HG02970 (cell line): ENCODE measurements around the gene NPR3.

ENCODE experiments used
- ATAC-seq: cut with Tn5 transposase; IDR thresholded peaks from one replicate; pipeline ENCODE4 v1.9.1; 2021; ENCODE audit warnings: mild to moderate bottlenecking, moderate library complexity, moderate number of reproducible peaks; ENCODE audit not compliant: unreplicated experiment, low FRiP score

The NPR3 gene, protein sequence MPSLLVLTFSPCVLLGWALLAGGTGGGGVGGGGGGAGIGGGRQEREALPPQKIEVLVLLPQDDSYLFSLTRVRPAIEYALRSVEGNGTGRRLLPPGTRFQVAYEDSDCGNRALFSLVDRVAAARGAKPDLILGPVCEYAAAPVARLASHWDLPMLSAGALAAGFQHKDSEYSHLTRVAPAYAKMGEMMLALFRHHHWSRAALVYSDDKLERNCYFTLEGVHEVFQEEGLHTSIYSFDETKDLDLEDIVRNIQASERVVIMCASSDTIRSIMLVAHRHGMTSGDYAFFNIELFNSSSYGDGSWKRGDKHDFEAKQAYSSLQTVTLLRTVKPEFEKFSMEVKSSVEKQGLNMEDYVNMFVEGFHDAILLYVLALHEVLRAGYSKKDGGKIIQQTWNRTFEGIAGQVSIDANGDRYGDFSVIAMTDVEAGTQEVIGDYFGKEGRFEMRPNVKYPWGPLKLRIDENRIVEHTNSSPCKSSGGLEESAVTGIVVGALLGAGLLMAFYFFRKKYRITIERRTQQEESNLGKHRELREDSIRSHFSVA

DNA sequence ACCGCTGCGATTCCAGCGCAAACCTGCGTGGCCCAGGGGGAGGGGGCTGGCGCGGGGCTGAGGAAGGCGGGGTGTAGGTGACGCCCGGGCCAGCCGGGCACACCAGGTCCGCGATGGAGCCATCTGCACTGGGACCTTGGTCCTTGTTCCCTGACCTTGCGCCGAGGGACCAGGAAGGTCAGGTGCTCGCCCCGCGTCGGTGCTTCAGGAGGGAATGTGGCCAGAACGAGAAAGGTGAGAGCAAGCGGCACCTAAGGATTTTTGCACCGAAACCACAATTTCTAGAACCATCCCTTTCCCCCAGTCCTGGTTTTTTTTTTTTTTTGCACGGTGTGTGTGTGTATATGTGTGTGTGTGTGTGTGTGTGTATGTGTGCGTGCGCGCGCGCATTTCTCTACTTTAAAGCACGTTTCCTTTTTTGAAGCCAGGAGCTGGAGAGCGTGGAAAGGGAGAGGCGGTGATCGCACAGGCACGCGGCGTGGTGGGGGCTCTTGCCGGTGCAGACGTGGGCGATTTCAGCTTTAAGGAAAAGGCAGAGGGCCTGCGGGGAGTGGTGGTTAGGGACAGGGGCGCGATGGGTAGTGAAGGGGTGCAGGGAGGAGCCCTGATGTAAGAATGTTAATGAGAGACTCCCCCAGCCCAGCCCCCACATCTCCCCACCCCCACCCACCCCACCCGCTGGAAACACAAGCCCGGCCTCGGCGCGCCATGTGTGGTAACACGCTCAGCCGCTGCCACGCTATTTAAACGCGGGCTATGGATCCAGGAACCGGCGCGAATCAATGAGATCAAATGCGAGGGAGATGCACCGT is at the start of gene NPR3:
NPR3 (plus strand) TSS at position 772 of the 812 bp plus-strand sequence. CDS start 456 bp downstream, outside the sequence.
- no peak for ATAC-seq

DNA sequence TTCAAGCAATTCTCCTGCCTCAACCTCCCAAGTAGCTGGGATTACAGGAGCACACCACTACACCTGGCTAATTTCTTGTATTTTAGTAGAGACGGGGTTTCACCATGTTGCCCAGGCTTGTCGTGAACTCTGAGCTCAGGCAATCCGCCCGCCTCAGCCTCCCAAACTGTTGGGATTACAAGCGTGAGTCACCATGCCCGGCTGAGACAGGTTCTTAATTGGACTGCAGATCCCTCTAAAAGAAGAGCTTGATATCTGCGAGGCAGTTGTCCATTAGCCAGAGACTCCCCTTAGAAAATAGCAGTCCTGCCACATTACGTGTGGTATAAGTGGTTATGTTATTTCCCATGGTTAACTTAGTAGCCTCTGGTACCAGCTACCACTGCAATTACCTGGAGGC is 46.6 kb upstream of the NPR3 start:
- ATAC-seq, result no peak

DNA sequence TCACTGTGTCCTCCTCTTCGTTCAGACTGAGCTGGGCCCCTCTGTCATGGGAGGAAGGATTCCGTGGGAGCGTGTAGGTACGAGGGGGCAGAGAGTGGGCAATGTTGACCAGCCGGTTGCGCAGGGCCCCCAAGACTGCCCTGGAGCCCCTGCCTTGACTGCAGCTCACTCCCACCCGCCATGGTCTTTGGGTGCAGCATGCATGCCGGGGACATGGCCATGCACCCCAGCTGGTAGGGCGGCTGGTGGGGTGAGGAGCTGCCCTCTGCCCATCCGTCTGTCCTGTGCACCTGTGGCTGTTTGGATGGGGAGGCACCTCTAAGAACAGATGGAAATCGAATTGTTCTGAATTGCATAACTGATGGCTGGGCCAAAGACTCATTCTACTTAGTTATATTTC is 42.6 kb upstream of the NPR3 start:
- no peak for ATAC-seq

DNA sequence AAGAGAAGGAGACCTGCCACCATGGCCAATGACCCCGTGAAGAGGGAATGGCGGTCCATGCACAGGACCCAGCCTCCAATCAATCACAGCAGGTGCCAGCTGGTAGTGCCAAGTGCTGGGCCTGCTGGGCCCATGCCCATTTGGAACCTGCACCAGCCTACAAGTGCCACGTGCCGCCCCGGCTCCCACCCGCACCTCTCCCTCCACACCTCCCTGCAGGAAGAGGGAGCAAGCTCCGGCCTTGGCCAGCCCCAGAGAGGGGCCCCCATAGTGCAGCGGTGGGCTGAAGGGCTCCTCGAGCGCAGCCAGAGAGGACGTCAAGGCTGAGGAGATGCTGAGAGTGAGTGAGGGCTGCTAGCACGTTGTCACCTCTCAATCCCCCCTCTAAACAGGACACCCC is 37.8 kb upstream of the NPR3 start:
- ATAC-seq, result no peak

DNA sequence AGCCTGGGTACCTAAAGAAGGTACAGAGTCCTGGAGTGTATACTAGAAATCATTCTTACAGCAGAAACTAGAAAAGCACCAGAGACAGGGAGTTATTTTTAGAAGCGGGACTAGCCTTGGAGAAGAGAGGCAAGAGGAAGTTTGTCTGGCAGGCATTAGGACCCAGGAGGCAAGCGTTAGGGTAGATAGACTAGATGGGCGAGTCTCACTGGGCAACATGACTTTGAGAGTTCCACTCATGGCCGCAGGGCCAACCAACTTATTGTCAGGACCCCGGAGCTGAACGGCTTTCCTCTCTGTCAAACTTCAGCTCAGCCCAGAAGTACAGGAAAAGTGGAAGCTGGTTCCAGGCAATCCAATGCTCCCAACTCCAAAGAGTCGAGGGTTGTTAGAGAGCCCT is 34.1 kb upstream of the NPR3 start:
- no peak for ATAC-seq

DNA sequence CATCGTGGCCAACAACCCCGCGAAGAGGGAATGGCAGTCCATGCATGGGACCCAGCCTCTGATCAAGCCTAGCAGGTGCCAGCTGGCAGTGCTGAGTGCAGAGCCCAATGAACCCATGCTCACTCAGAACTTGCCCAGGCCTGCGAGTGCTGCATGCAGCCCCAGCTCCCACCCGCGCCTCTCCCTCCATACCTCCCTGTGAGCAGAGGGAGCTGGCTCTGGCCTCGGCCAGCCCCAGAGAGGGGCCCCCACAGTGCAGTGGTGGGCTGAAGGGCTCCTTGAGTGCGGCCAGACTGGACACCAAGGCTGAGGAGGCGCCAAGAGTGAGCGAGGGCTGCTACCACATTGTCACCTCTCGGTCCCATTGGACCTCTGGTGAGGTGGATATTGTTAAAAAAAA is 32.6 kb upstream of the NPR3 start:
- no peak for ATAC-seq

DNA sequence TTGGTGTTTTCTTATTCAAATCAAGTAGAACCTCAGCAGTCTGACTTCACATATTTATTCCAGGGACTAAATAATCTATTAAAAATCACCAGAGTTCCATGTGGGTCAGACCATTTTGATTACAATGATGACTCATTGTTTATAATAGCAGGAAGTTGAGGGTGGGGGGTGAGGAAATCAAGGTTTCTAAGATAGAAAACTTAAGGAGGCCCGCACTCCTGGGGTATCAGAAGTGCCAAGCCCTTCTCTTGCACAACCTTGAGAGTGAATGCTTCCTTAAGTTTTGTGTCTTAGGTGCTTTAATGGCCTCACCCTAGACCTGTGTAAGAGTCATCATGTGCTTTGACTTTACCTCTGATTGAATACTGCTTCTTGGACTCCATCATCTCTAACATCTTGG is 31.9 kb upstream of the NPR3 start:
- ATAC-seq, result no peak

DNA sequence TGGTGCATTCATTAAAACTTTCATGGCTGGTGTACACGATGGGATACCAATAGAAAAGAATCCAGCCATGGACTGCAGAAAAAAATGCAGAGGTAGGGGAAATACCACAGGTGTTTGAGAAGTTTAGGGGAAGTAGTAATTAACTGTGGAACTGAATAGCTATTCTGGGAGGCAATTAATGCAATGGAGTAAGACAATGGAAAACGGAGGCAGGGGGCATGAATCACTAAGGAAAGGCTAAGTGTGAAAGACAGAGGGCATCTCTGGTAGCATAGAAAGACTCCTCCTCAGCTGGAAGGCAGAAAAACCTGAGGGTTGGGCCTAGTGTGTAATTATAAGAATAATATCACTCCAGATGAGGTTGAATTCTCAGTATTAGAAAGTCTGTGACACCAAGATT is 30.9 kb upstream of the NPR3 start:
- ATAC-seq, result no peak

DNA sequence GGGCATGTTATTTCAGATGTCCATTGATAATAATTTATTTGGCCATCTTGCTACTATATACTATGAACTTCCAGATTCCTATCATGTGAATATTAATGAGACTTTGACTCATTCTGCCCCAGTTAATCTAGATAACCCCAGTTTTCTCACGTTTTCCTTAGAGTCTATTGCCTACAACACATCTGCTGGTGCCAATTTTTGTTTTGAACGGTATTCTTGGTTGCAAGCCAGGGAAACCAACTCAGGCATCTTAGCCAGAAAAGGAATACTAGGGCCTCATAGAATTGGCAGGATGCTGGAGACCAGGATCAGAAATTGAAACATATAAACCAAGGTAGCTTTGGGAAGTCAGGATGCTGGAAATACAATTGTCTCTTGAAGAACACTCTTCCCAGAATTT is 28.0 kb upstream of the NPR3 start:
- ATAC-seq, result no peak

DNA sequence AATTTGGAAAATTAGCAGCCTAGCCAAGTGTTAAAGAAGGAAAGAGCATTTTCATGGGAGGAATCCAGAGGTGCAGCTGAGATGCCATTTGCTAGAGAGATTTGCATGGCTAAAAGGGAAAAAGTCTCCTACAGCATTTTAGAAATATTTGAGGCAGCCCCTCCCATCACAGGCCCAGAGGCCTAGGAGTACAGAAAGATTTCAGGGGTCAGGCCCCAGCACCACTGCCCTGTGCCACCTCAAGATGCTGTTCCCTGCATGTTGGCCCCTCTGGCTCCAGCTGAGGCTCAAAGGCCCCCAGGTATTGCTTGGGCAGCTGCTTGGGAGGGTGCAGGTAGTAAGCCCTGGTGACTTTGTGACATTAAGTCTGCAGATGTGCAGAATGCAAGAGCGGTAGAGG is 26.9 kb upstream of the NPR3 start:
- no peak for ATAC-seq

DNA sequence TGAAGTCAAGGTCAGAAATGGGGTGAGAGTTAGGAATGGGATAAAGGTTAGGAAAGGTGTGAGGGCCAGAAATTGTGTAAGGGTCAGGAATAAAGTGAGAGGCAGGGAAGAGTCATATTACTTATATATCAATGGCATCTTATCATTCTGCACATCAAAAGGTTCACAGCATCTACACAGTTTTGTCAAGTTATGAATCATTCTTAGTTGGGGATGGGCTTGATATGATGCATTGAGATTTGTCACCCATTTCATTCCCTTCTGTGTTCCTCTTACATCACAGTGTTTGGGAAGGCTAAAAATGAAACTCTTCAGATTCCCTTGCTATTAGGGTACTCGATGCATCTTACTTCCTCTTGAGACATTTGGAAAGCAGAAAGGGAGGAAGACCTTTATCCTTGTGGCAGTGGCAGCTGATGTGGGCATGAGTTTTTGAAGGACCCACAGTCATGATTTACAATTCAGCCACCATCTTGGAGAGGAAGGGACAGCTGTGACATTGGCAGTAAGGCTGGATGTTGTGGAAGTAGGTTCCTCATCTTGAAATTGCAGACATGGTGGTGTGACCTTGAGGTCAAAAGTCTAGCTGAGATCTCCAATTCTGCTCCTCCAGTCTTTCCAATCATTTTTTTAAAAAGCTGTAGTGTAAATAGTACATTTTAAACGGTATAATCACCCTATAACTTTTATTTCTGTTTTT is 24.2 kb upstream of the NPR3 start:
- ATAC-seq, result no peak

DNA sequence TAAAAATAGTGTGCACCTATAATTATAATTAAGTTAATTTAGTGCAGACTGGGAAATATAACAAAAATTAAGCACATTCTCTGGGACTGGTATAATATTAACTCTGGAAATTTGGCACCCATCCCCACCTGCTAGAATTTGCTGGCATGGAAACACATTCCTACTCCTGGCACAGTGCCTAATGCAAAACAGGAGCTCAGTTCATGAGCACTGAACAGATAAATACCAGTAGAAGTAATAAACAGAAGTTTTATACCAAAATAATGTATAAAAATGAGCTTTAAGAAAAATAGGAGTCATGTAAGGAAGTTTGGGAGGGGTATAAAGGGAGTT is 23.7 kb upstream of the NPR3 start:
- no peak for ATAC-seq

DNA sequence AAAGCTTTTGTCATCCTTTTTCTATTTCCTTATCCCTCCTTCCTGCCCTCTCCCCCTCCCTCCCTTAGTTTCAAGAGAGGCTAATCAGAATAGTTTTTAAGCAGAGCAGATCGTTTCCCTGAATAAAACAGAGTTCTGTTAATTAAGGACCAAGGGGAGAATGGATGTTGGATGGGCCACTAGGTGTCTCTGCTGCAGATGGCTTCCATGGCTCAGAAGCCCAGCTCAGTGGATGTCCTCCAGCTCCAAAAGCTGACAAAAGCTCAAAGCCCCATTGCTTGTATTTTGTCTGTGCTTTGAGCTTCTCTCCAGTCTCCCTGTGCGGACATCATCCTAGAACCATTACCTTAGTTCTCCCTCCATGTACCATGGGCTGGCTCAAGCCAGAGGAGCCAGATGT is 21.0 kb upstream of the NPR3 start:
- no peak for ATAC-seq

DNA sequence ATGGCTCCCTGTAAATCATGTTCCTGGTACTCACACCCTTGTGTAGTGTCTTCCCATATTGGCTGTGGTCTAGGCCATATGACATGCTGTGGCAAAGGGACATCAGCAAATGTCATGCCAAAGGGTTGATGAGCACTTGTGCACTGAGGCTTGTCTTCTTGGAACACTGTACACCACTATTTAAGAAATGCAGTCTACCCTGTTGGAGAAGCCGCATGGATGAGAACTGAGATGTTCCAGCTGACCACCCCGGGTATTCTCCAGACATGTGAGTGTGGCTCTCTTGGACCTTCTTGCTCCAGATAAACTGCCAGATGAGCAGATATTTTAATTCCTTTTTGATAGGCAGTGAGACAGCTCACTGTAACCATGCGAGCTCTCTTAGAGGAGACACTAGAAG is 20.5 kb upstream of the NPR3 start:
- no peak for ATAC-seq

DNA sequence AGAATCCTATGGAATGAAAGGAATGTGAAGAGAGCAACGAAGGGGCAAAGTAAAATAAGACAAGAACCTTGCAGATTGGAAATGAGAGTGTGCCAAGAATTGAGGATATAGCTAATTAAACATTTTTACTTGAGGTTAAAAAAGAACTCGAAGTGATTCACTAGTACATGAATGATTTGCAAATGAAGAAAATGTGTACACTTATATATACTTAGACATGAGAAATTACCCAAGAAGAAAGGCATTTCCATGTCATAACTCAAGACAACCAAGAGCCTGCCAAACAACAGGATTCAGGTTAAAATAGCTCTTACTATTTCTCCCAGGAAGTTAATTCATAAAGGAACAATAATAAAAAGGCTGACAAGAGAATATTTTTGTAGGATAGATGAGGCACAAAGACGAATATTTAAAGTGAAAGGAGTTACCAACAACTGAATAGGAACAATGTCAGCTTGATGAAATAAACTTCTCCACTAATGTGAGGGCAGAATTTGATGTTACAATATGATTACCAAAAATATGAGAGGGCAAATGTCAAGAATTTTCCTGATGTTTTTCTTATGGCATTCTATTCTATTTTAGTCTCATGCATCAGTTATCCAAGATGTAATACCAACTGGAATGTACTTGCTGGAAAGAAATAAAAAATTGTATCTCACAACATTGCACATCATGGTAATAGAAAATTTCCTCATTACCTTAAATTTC is 18.9 kb upstream of the NPR3 start:
- no peak for ATAC-seq

DNA sequence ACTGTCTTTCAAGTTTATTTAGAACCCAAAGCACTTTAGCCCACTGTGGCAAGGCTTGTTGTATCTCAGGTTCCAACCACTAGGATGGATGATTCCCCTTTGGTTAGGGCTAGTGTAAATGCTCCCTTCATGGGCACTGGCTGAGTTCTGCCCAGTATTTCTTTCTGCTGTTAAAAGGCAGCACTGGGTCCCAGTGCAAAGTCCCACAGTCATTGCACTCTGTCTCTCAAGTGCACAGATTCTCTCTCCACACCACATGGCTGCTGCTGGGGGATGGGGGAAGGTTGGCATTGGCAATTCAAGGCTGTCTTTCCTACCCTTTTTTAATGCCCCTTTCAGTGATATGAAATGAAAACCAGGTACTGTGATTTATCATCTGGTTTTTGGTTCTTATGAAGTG is 7.2 kb upstream of the NPR3 start:
- no peak for ATAC-seq

DNA sequence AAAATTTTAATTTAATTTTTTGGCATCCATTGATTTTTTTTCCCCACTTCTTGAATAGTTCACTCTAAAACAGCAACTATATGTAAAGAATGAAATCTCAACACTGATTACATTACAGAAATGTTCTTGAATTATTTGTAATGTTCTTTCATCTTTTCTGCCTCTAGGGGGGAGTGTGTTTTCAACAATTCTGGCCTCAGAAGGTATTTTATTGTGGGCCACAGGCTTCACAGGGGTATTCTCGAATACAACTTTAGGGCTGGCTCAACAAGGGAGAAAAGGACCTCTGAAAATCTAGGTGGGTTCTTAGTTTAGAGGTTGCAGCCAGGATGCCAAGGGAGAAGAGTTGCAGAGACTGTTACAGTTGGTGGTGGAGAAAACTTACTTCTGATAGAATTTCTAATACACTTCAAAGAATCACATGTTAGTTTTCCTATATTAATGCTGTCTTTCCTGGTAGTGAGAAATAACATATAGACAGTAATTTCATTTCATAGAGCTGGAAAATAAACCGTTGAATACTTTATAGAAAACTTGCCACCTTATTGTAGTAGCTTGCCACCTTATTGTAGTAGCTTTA is 3.6 kb upstream of the NPR3 start:
- ATAC-seq, result no peak

DNA sequence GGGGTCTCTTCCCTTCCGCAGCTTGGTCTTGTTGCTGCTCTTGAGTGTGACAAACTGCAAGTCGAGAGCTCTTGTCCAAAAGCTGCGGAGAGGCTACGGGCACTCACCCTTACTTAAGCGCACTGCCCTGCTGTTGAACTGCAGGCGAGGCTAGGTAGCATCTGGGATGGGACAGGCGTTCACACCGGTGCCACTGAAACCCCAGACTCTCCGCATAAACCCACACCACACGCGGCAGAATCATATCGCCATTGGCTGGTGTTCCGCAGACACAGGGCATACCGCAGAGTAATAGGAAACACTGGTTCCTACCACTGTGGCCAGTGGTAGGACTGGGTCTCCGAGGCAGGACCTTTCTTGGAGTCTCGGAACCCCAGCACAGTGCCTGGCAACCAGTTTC is 2.2 kb upstream of the NPR3 start:
- ATAC-seq, result no peak

DNA sequence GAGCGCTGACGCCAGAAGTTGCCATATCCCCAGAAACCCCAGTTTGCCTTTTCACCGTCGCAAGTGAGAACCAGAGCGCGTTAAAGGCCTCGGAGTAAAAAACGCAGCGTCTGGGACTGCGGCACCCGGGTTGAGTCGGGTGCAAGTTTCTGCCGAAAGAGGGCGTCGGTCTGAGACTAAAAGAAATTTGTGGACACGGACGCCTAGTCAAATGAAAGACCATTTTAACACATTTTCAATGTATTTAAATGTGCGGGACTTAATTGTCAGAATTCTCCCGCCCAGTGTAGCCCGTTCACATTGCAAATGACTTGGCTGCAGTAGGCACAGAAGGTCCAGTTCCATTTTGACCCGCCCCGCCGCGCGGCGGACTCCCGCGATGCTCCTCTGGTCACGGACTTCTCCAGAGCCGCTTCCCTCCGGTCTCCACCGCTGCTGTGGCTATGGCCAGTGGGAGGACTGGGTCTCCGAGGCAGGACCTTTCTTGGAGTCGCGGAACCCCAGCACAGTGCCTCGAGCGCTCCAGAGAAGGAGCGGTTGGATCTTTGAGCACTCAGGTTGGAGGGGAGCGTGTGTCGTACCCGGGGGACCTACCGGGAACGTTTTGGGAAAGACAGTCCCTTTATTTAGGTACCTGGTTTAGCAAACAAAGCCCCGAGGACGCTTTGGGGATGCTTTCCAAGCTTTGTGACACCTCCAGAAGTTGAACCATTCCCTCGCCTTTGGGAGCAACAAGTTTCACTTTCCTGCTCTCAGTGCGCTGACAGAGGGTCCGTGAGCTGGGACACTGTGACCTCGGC is 1.2 kb upstream of the NPR3 start:
- no peak for ATAC-seq

DNA sequence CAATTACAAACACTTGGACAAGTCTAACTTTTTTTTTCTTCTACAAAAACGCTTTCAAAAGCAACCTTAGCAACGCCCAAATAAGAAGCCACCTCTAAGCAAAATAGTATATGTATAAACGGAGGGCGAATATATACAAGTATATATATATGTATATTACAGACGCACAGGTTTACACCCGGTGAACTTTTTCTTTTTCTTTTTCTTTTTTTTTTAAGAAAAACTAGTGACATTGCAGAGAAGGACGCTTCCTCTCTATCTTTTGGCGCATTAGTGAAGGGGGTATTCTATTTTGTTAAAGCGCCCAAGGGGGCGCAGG is 200 bp downstream of the NPR3 start:
- ATAC-seq, result no peak
